Stimulated activated CD8-positive, alpha-beta memory T cell treated with anti-CD3 and anti-CD28 coated beads, Interleukin-15, amount 100 ng/mL, for 24 hours (primary cell): ENCODE measurements around the gene SAP130.

Experiments
- DNase-seq: peaks from one replicate; pipeline ENCODE4 v3.0.0-alpha.2; 2020; ENCODE audit warnings: low read depth

SAP130 gene

GRCh38 chr2:127893494-127893893 is 134.4 kb downstream of the SAP130 start:
- no peak for DNase-seq

- DNase-seq, result no peak
Measured at GRCh38 chr2:127893033-127893432, 134.8 kb downstream of the SAP130 start.

DNA sequence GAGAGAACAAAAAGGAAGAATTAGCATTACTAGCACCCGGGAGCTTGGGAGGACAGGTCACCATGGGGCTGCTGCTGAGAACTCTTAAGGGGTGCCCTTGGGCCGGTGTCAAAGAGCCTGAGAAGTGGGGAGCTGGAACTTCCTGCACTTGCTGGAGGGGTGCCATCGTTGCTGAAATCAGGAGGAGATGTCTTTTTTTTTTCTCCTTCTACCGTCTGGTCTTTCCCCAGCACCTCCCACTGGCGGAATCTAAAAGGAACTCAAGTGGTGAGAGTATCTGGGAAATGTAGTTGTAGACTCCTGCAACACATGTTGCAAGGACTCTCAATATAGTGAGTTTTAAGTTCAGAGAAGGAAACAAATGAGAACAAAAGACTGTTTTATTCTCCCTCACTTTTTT is 136.0 kb downstream of the SAP130 start:
- no peak for DNase-seq
